ENCODE results near the gene SH3D21. TPM values are rescaled to one million over a fixed set of nuclear protein-coding genes. Genes with fewer than 3 reads are reported as not detected.

SH3D21 gene
- polyA plus RNA-seq, 3 donors: 0.56 TPM; not detected in 2

DNA sequence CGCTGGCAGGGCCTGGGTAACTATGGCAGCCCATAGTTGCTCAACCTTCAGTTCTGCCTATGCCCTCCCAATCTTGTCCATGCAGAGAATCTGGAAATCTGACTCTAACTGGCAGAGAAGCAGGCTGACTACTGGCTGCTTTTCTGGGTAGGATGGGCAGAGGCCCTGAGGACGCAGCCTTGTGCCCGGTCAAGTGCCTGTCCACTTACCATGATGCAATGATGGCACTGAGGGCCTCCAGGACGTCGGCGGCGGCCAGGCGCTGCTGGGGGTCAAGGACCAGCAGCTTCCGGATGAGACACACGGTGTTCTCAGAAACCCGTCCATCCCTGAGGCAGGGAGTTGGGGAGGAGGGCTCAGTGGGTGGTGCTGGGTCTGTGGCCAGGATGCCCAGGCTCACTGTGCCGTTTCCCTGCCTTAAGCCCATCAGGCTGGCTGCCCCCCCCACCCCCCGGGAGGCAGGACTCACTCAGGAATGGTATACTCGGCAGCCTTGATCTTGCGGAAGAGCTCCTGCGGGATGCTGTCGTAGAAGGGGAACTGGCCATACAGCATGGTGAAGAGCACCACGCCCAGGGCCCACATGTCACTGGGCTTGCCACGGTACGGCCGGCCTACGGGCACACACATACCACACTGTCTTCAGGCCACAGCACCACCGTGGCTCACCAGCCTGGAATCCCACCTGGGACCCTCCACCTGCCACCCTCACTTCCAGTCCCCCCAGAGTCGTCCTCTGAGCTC, 37.7 kb downstream of the SH3D21 start:
- H3K9ac ChIP-seq (ENCODE audit: insufficient read depth, low read length, poor library complexity, severe bottlenecking): no peak overlapping the region
- WGBS (ENCODE audit: insufficient coverage): 92% methylated on average over 20 of the region's 24 CpGs
- Mint-ChIP-seq H3K4me3 (no peak overlapping the region), H3K9me3 (no peaks in the 10 kb centered on the region), H3K27ac (peak overlapping the region in 3 of 7 donors; percentile 15 to 41 (median 36)), H3K36me3 (peaks cover 72 to 88% of the 10 kb centered on the region in 2 donors), H3K4me1 (peaks cover 11% of the 10 kb centered on the region), H3K27me3 (ENCODE audit: low read depth in 3 of 3) (no peaks in the 10 kb centered on the region)
- H2AFZ ChIP-seq (ENCODE audit: insufficient read depth, low read depth, low read length, poor library complexity, severe bottlenecking): no peak overlapping the region
- H3K27me3 ChIP-seq (ENCODE audit: control insufficient read depth in 2 of 2, insufficient read depth in 2 of 2, low read length in 2 of 2): no peaks in the 10 kb centered on the region
- H3K4me1 ChIP-seq (ENCODE audit: control insufficient read depth in 1 of 2, insufficient read depth in 2 of 2, low read length in 2 of 2): peaks cover 7 to 11% of the 10 kb centered on the region in 2 donors
- peaks cover 79 to 91% of the 10 kb centered on the region in 2 donors for H3K36me3 ChIP-seq (replicated peaks in 1 of 2; ENCODE audit: control insufficient read depth in 1 of 2, insufficient read depth in 2 of 2, low read length in 2 of 2)
- DNase-seq: no peak
- no peaks in the 10 kb centered on the region for H3K79me2 ChIP-seq (ENCODE audit: insufficient read depth, low read length)
- peaks cover 73% of the 10 kb centered on the region for H4K20me1 ChIP-seq (ENCODE audit: insufficient read depth, low read length)
- TF ChIP-seq, protein P1, sequence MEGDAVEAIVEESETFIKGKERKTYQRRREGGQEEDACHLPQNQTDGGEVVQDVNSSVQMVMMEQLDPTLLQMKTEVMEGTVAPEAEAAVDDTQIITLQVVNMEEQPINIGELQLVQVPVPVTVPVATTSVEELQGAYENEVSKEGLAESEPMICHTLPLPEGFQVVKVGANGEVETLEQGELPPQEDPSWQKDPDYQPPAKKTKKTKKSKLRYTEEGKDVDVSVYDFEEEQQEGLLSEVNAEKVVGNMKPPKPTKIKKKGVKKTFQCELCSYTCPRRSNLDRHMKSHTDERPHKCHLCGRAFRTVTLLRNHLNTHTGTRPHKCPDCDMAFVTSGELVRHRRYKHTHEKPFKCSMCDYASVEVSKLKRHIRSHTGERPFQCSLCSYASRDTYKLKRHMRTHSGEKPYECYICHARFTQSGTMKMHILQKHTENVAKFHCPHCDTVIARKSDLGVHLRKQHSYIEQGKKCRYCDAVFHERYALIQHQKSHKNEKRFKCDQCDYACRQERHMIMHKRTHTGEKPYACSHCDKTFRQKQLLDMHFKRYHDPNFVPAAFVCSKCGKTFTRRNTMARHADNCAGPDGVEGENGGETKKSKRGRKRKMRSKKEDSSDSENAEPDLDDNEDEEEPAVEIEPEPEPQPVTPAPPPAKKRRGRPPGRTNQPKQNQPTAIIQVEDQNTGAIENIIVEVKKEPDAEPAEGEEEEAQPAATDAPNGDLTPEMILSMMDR (IDR thresholded peaks at IDR 0.05): no peak
- H3K9me3 ChIP-seq (replicated peaks in 1 of 2; ENCODE audit: control insufficient read depth in 1 of 2, insufficient read depth in 1 of 2, low read length in 2 of 2): no peaks in the 10 kb centered on the region
- H3K4me3 ChIP-seq (replicated peaks in 1 of 3; ENCODE audit: low read depth in 2 of 3, low read length in 3 of 3): no peak overlapping the region
- peak overlapping the region in 1 of 2 donors; percentile 56 for H3K27ac ChIP-seq (ENCODE audit: low read depth in 1 of 2, low read length in 2 of 2)
- intact Hi-C loops (cut with micrococcal nuclease): loop anchor here (1.0 to 2.0 kb wide), 3 partner anchors 16 to 77 kb away; no protein-coding TSS in a partner anchor
- no peak overlapping the region for H3K4me2 ChIP-seq (replicated peaks; ENCODE audit: extremely low read depth, low read length, poor library complexity, severe bottlenecking)

DNA sequence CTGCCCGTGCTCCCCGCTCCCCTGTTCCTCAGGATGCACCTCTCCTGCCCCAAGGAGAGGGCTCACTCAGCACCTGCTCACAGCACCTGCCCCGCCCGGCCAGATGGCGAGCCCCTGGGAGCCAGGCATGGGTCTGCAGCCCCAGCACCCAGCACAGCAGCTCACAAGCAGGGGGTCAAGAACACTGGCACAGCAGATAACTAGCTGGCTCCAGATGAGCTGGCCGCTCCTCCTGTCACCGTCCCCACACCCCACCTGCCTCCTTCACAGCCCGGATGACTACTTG, 38.2 kb downstream of the SH3D21 start:
- Mint-ChIP-seq H3K27ac (no peak overlapping the region), H3K4me1 (peaks cover 10% of the 10 kb centered on the region), H3K9me3 (no peaks in the 10 kb centered on the region), H3K4me3 (no peak overlapping the region), H3K36me3 (peaks cover 75 to 93% of the 10 kb centered on the region in 2 donors), H3K27me3 (ENCODE audit: low read depth in 3 of 3) (no peaks in the 10 kb centered on the region)
- Histone ChIP-seq H3K9me3 (replicated peaks in 1 of 2; ENCODE audit: control insufficient read depth in 1 of 2, insufficient read depth in 1 of 2, low read length in 2 of 2) (no peaks in the 10 kb centered on the region), H3K79me2 (ENCODE audit: insufficient read depth, low read length) (no peaks in the 10 kb centered on the region), H2AFZ (ENCODE audit: insufficient read depth, low read depth, low read length, poor library complexity, severe bottlenecking) (no peak overlapping the region), H3K4me2 (replicated peaks; ENCODE audit: extremely low read depth, low read length, poor library complexity, severe bottlenecking) (no peak overlapping the region), H3K36me3 (replicated peaks in 1 of 2; ENCODE audit: control insufficient read depth in 1 of 2, insufficient read depth in 2 of 2, low read length in 2 of 2) (peaks cover 82 to 96% of the 10 kb centered on the region in 2 donors), H3K27me3 (ENCODE audit: control insufficient read depth in 2 of 2, insufficient read depth in 2 of 2, low read length in 2 of 2) (no peaks in the 10 kb centered on the region), H3K4me3 (replicated peaks in 1 of 3; ENCODE audit: low read depth in 2 of 3, low read length in 3 of 3) (no peak overlapping the region), H3K4me1 (ENCODE audit: control insufficient read depth in 1 of 2, insufficient read depth in 2 of 2, low read length in 2 of 2) (peaks cover 7 to 11% of the 10 kb centered on the region in 2 donors), H3K9ac (ENCODE audit: insufficient read depth, low read length, poor library complexity, severe bottlenecking) (no peak overlapping the region), H4K20me1 (ENCODE audit: insufficient read depth, low read length) (peaks cover 73% of the 10 kb centered on the region), H3K27ac (ENCODE audit: low read depth in 1 of 2, low read length in 2 of 2) (no peak overlapping the region)
- TF ChIP-seq, protein P1 (IDR thresholded peaks at IDR 0.05): no peak
- intact Hi-C loops (cut with micrococcal nuclease): loop anchor here in 1 of 2 donors (1.0 kb wide), 1 partner anchor 16 kb away; no protein-coding TSS in a partner anchor
- no peak for DNase-seq
- 95% methylated on average over 8 of the region's 8 CpGs for WGBS (ENCODE audit: insufficient coverage)

All from CD14-positive monocyte (primary cell).